Body of pancreas (tissue), 4 donors: ENCODE measurements around the gene ANKRD33B.

Experiments
- POLR2A ChIP-seq, 3 donors: fragments of 450-650 bp; IDR thresholded peaks; one replicate each; pipeline ENCODE4 v1.6.1; 2016; ENCODE audit warnings: antibody characterized with exemption in 3 of 3, mild to moderate bottlenecking in 2 of 3
- TF ChIP-seq, protein P1 (sequence below), 7 experiments: fragments of 450-650 bp in 4 of 7; fragments of 200-600 bp in 3 of 7; sonication (generic) in 3 of 7; IDR thresholded peaks; one replicate each; pipeline ENCODE4 v1.5.1; 2016 to 2019; ENCODE audit warnings: antibody characterized with exemption in 7 of 7

DNA sequence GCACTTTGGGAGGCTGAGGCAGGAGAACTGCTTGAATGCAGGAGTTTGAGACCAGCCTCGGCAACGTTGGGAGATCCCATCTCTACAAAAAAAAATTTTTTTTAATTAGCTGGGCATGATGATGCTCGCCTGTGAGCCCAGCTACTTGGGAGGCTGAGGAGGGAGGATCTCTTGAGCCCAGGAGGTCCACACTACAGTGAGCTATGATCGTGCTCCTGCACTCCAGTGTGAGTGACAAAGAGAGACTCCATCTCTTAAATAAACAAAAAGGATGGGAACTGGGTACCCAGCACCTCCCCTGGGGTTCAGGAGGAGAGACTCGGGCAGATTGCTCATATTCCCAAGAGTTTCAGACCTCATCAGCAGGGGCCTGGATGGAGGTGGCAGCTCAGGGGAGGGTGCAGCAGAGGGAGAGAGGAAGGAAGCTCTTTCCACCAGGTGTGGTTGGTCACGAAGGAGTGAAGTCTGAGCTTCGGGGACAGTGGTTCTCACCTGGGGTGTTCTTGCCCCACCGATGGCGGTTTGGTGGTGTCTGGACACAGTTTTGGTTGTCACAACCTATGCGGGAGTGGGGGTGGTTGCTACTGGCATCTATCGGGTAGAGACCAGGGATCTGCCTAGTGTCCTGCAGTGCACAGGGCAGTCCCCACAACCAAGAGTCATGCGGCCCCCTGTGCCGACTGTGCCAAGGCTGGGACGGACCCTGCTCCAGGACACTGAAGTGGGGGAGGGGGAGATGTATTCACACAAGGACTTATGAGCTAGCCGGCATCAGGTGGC lies 72.7 kb downstream of the ANKRD33B start:
- TF ChIP-seq, protein P1, sequence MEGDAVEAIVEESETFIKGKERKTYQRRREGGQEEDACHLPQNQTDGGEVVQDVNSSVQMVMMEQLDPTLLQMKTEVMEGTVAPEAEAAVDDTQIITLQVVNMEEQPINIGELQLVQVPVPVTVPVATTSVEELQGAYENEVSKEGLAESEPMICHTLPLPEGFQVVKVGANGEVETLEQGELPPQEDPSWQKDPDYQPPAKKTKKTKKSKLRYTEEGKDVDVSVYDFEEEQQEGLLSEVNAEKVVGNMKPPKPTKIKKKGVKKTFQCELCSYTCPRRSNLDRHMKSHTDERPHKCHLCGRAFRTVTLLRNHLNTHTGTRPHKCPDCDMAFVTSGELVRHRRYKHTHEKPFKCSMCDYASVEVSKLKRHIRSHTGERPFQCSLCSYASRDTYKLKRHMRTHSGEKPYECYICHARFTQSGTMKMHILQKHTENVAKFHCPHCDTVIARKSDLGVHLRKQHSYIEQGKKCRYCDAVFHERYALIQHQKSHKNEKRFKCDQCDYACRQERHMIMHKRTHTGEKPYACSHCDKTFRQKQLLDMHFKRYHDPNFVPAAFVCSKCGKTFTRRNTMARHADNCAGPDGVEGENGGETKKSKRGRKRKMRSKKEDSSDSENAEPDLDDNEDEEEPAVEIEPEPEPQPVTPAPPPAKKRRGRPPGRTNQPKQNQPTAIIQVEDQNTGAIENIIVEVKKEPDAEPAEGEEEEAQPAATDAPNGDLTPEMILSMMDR (IDR thresholded peaks at IDR 0.05), result no peak
- no peak for TF ChIP-seq POLR2A (IDR thresholded peaks at IDR 0.05)
